NCI-H2227 (cell line): ENCODE results near the gene RSKR.
"Not testable (repeated sequence)": the region's sequence is repeated elsewhere in the genome, so short reads cannot be mapped to it uniquely, and the experiment has no call there.

Experiments used
- DNase-seq: peaks from one replicate; lab custom pipeline; 2025; ENCODE audit not compliant: unreplicated experiment; lab: John Stamatoyannopoulos, UW

The RSKR gene

DNA sequence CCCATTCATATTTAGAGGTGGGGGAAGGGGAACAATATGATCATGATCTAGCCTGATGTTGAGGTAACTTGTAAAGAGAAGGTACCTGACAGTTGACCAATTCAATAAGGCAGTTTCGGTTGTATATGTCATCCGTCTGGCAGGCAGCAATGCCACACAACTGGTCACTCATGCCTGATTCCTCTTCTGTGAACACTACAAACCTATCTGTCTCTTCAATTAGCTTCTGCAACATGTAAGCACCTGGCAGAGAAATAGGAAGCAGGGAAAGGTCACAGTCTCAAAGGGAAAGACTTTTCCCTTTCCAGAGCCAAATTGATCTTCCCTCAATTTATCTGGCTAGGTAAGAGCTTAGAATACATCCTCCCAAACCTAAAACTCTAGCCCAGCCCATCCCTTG is 10.2 kb upstream of the RSKR start:
- DNase-seq = no peak

DNA sequence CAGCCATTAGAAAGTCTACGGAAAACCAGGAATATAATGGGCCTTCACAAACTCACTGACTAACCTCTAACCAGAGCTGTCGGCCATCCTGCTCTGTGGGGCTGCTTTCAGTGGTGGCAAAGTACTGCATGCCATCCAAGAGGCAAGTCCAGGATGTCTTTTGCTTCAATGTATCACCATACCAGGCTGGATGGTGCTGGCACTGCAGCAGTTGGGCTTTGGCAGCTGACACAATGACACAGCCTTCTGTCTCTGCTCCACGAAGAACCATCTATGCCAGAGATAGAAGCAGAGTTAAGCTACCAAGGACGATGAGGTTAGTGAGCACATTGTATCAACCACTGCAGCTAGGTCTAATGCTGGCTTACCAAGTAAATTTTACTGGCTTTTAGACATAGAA is 9.7 kb upstream of the RSKR start:
- DNase-seq = no peak

DNA sequence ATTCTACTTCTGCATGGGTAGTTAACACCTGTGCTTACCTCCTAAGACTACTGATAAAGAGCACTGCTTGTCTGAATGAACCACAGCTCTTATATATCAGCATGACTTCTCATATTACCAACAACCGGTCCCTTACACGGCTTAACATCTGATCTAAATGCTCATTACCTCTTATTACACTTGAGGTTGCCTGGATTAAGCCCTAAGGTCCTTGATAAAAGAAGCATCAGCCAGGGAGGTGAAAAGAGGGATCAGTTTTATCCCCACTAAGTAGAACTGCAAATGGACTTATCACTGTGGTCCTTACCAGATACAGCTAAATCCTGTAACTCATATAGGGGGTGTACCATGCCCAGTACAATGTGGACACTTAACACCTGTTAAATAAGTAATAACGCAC is 8.2 kb upstream of the RSKR start:
- DNase-seq = no peak

DNA sequence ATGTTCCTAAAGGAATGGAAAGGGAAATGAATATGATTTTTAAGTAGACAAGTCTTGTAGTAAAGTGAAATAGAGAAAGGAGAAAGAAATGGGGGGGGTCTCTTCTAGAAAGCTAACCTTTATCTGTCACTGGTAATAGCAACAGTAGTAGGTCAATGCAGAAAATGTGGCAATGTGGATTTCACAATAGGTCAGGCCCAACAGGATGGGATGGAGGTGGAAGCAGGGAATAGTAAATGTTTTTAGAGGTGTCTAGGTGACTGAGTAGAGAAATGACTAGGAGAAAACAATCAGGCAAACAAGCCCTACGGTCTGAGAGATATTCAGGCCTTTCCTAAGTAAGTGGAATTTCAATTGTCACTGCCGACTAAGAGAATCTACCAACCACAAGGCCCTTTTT is 6.0 kb upstream of the RSKR start:
- no peak for DNase-seq

DNA sequence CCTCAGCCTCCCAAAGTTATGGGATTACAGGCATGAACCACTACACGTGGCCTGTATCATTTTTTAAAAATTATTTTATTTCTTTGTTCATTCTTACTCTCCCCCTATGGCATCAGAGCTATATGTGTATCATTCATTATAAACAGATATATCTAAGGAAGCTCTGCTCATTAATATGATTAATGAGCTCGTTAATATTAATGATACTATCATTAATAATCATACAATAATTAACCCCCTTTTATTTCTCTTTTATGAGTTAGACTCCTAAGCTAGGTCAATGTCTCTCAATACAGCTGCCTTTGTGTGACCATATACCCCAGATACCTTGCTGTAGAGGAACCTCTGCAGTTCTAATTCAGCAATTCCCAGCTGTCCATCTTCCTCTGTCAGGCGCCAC is 4.5 kb upstream of the RSKR start:
- no peak for DNase-seq

DNA sequence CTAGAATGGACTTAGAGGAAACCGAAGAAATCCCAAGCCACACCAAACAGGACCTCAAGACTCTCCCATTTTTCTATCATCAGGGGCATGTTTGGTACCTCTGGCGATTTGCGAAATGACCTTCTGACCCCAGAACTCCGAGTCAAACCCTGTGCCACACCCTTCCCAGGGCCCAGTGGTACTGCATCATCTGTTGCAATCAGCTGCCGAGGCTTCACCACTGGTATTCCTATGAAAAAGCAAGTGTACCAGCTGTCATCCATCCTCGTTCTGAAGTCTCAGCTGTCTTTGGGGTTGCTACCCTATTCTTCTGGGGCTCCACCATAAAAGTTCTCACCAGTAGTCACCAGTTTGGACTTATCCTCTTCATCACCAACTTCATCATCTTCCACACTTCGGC is 2.3 kb upstream of the RSKR start:
- no peak for DNase-seq

DNA sequence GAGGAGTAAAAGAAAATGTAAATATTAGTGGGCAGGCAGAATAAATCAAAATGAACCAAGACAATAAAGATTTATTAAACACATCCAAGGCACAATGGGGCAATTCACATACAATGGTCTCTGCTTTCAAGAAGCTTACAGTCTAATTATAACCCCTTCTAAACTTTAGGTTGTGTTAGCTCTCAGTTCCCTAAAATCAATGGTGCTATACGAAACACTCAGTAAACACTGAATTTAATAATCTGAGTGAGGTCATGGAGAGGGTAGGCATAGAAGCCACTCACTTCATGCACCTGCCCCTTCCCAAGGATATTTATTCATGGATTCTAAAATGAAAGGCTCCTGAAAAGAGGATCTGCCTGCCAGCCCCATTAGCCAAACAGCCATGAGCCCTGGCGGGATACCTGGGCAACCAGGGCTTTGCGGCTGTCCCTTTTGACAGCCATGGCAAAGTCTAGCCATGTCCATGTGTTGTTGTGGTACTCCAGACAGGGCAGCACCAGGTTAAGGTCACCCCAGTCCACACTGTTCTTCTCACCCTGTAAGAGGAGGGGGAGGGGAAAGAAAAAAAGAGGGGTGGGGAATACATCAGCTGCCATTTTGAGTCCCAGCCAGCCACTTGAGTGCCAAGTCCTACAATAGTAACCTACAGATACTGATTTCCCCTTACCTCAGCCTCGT is 1.4 kb upstream of the RSKR start:
- no peak for DNase-seq

DNA sequence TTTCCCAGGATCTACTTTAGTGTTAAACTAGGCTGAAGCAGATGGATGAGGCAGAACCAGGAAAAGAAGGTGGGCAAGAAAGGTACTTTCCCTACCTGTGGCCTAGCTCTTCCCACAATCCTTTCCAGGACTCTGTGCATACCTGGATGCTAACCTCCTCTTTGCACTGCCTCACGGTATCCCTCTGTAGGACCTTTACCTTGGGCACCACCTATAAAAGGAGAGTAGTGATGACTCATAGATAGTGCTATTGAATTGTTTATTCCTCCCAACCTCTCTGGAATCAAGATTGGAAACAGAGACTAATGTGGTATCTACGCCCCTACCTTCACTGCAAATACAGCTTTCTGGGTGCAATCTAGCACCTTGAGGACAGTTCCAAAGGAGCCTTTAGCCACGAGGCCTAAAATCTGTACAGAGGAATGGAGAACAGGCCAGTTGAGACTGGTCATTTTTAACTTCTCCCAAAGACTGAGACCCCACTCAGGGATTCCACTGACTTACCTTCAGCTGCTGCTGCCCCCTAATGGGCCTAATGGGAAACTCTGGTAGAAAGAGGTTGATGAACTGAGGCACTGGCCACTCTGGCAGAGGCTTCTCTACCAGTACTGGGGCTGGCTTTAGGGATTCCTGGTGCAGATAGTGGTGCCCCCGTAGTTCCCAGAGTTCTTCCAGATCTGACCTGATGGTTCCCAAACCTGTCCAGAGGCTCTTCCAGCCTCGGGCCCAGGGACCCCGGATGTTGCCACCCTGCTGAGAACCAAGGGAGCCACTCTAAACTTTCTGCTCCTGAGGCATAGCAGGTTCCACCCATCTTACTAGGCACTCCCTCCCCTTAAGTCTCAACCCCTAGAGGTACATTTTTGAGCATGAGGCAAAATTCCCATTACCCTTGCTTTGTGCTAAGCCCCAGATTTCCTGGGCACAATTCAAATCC is 781 bp downstream of the RSKR start:
- DNase-seq = peak; percentile 28

DNA sequence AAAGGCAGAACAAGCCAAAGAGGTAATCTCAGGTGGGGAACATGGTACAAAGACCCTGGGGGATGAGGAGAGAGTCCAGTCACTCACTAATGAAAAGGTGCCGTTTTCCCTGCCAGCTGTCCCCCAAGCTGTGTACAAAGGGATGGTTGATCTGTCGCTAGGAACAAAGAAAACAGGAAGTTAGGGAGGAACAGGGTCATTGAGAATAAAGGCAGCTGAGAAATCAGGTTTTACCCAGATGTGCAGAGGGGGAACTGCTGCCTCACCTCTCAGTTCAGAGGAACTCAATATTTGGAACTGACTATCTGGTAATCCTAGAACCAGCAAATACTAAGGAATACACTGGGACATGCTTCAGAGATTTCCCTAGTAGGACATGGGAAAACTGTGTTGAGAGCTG is 1.5 kb downstream of the RSKR start:
- DNase-seq = no peak

DNA sequence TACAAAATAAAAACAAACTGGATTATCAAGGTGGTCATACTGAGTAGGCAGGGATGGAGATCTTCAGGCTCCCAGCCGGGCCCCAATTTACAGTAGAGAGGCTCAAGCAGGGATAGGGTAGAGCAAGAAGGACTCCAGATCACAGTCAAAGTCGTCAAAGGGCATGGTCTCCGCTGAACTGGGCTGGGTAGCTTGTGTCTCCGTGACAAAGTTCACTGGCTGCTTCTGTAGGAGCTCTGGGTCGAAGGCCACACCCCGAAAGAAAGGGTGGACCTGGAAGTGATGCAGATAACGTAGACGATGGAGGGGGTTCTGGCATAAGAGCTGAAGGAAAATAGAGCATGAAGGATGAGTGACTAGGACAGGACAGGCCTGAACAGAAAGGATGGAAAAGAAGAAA is 3.6 kb downstream of the RSKR start:
- no peak for DNase-seq

DNA sequence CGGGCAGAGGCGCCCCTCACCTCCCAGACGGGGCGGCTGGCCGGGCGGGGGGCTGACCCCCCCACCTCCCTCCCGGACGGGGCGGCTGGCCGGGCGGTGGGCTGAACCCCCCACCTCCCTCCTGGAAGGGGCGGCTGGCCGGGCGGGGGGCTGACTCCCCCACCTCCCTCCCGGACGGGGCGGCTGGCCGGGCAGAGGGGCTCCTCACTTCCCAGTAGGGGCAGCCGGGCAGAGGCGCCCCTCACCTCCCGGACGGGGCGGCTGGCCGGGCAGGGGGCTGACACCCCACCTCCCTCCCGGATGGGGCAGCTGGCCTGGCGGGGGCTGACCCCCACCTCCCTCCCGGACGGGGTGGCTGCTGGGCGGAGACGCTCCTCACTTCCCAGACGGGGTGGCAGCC is 10.0 kb downstream of the RSKR start:
- DNase-seq = not testable (repeated sequence)

DNA sequence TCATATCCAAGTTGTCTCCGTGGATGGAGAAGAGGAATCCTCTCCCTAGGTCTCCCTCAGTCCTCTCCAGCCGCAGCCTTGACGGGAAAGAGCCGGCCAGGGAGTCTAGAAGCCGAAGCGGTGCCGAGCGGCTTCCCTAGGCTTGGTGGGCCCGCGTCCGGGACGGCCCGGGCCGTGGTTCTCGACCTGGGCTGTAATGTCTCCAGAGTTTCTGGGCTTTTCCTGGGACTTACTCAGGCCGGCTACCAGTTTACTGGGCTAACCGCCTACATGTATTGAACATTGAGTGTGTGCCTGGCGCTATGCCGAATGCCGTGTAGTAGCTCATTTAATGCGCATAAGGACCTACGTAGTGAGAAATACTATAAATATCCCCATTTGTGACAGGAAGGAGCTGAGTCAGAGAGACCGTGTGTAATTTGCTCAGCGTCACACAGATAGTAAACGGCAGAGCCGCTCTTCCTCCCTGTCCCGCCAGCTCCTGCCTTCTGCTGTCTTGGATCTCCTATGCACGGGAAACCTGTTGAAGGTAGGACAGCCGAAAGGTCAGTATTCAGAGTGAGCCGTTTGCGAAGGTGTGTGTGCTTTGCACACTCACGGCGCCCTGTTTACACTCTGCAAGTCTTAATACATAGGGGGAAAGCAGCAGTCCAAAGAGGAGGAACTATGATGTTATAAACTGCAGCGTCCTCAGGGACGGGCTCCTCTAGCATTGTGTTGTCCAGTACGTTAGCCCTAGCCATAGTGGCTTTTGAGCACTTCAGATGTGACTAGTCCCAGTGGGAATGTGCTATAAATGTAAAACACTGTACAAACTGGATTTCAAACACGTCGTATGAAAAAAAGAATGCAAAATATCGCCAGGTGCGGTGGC is 14.4 kb downstream of the RSKR start:
- DNase-seq = peak; percentile 67

DNA sequence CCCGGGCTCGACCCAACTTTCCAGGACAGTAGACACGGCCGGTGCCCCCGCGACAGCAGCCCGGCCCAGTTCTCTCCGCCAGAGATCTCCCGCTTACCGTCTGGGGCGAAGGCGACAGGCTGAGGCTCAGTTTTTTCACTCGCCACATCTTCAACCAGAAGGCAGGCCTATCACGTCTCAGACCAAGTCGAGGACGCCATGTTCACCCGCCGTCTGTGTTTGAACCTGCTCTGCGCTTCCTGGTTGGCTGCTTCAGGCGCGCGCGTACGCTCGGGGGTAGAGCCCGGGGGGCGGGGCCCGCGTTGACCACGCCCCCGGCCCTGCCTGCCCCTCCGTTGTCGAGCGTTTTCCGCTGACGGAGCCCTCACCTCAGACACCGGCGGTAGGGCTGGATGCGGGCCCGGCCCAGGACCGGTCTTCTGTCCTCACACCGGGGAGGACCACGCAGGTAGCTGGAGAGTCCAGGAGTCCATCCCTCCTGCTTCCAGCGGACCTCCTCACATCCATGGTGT is 15.1 kb downstream of the RSKR start, which contains the start of gene SPAG5:
Gene SPAG5, minus strand, starts transcription at position 227 of the 512 bp plus-strand sequence. Its CDS starts 79 bp downstream, at position 148.
- DNase-seq = peak; percentile 93

DNA sequence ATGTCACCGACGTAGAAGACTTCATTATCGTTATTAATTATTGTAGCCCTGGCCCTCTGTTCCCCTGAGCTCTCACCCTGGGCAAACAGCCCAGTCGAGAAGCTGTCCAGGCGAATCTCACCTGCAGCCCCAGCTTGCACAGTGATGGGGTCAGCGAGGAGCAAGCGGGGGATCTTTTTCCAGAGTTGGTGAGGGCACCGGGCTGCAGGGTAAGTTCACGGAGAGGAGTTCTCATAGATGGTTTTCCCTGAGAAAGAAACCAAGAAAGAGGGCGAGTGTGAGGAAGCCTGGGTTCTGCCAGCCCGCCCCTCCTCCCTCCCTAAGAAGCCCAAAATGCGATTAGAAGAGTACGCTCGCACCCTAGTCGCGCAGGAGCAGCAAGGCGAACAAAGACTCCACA is 15.6 kb downstream of the RSKR start:
- no peak for DNase-seq

DNA sequence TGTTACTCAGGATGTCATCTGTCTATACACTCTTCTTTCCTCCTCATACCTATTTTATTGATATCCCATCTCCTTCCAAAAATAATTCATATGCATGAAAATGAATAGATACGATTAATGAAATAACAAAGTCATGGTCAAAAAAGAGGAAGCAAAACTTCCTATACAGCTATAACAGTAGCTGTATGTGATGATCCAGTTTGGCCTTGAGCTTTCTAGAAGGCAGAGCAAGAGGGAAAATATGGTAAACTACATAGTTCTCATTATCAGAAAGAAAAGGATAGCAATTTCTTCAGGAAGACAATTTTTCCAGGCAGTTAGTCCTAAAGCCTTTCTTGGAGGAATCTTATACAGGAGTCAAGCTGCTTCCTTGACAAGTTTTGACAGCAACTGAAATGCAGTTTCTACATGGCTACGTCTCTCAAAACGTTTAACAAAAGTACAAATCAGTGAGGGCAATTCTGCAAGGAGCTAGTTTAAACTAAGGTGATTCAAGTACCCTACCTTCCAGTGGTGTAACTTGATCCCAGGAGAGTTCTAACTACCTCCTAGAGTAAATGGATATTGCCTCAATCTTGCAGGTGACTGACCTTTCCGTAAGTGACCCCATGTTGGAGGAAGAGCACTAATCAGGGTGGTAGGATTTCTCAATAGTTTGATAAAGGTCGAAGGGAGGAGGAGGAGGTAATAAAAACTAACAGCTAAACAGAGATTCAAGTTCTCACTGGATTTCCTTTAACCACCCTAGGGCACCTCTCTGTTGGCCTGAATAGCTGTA is 16.2 kb downstream of the RSKR start:
- DNase-seq = no peak

DNA sequence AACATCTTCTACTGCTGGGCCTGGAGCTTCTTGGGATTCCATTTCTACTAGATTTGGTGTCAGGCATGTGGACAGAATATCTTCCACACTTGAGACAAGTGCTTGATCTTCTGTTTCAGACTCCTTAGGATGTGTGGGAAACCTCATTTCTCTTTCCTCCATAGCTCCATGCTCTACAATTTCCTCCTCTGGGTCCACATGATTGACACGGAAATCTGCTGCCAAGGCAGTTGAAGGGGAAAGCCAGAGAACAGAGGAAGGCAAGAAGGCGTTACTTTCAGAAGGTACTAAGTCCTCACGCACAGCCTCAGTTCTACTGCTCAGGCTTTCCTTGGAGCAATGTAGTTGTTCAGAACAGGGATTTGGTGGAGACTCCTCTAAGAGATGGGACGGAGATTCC is 21.7 kb downstream of the RSKR start:
- no peak for DNase-seq

DNA sequence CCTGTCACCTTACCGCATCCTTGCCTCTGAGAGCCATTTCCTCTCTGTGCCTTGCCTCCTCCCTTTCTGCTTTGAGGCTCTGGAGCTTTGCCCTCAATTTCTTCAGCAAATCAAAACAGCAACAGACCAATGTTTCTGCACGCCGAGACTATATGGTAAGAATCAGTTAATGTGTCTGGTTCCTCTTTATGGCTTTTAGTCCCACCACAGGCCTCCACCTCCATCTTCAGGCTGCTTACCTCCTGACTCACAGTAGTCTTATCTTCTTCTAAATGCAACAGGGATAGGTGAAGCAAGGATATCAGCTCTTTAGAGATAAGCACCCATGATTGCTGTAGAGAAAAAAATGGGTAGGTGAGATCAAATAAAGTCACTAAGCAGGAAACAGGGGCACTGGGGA is 28.1 kb downstream of the RSKR start:
- no peak for DNase-seq

DNA sequence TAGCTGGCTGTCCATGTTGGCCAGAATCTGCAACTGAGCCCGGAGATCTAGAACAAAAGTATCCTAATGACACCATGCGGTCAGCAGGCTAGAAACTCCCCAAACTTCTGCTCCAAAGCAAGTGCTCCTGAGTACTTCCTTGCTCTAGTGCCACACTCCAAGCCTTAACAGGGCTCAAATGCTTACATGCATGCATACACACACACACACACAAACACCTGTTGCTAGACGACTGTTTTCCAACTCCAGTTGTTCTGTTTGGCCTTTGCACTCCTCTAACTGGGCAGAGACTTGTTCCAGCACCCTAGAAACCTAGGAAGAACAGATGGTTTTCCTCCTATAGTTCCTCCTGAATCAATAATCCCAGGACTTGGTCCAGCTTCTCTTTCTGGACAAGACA is 29.6 kb downstream of the RSKR start:
- DNase-seq = no peak

DNA sequence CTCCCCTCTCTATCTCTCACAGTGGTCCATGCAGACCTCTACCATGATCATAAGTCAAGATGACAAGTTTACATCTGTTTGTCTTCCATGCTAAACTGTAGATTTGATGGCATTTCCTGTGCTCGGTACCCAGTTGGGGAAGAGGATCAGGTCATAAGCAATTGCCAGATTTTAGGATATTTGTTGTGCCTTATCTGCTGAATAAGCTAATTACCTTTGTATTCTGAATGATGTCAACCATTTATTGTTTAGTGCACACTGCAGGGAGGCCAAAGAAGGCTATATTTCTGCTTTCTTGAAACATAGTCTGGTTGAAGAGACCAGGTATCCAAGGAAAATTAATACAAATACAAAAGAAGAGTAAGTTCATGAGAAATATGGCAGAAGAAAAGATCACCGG is 31.5 kb downstream of the RSKR start:
- no peak for DNase-seq

DNA sequence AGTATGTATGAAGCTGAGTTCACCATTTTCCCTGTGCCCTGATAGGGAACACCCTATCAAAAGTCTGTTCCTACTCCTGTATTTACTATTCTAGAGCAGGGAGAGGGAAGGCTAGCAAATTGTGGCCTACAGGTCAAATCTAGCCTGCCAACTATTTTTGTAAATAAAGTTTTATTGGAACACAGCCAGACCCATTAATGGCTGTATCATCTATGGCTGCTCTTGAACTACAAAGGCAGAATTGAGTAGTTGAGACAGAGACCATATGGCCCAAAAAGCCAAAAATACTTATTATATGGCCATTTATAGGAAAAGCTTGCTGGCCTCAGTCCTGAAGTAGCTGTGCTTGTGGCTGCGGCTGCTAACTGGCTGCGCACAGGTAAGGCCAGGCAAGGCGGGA is 33.0 kb downstream of the RSKR start:
- no peak for DNase-seq
